Measurements from ENCODE around the gene RGS10.
"Not testable (repeated sequence)": the region's sequence is repeated elsewhere in the genome, so short reads cannot be mapped to it uniquely, and the experiment has no call there.

The RGS10 gene

GRCh38 chr10:119466076-119466475, 76.4 kb downstream of the RGS10 start:
- no peak for FAIRE-seq

GRCh38 chr10:119465085-119465484, 77.4 kb downstream of the RGS10 start:
- FAIRE-seq = no peak

DNA sequence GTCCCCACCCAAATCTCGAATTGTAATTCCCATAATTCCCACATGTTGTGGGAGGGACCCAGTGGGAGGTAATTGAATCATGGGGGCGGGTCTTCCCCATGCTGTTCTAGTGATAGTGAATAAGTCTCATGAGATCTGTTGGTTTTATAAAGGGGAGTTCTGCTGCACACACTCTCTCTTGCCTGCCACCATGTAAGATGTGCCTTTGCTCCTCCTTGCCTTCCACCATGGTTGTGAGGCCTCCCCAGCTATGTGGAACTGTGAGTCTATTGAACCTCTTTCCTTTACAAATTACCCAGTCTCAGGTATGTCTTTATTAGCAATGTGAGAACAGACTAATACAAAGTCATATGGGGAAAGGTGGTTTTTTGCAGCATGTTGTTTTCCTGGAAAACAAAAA, 79.3 kb downstream of the RGS10 start:
- FAIRE-seq = not testable (repeated sequence)

GRCh38 chr10:119462773-119463172, 79.7 kb downstream of the RGS10 start:
- no peak for FAIRE-seq

- FAIRE-seq = no peak
These were observed 80.6 kb downstream of the RGS10 start for GRCh38 chr10:119461923-119462322.

DNA sequence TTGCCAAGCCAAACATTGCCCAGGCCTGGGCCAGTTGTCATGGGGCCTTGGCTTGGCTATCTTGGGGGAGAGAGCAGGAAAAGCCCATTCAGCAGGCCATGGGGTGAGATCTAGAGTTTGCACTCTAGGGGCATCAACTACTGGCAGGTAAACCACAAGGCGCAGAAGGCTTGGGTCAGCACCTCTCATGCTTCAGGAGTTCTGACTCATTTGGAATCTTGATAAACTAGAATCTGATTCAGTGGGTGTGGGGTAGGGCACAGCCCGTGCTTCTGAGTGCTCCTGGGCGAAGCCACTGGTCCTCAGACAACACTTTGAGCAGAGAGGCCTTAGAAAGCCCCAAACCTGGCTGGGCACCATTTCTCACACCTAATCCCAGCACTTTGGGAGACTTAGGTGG, 81.1 kb downstream of the RGS10 start:
- no peak for FAIRE-seq

DNA sequence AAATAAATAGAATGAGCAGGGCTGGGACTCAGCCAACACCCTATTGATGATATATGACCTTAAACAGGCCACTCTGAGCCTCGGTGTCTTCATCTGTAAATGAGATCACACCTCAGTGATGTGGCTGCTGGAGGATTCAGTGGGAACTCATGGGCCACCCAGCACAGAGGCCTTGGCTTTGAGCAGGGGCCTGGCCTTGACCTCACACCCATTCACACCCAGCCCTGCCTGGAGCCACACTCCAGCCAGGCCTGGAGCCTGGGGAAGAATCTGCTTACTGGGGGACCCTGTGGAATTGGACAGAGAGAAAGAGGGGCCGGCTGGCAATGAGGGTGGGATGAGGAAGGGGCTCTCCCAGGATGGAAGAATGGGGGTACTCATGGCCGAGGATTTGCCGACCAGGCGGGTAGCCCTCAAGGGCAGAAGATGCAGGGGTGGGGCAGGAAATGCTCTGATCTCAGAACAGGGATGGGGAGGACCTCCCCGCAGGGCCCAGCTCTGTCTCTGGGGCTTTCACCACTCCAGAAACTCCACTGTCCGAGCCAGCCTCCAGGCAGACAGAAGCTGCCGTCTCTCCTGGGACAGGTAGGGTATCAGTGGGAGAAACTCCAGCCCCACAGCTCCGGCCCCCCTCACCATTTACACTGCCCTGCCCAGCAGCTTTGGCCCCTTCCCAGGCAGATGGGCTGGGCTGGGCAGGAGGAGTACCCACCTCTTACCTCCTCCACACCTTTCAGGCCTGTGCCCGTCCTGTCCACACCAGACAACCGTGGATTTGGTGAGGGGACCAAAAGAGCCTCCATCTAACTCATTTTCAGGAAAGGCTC, 81.9 kb downstream of the RGS10 start:
- no peak for FAIRE-seq

GRCh38 chr10:119459681-119460340, 82.7 kb downstream of the RGS10 start:
- no peak for FAIRE-seq

DNA sequence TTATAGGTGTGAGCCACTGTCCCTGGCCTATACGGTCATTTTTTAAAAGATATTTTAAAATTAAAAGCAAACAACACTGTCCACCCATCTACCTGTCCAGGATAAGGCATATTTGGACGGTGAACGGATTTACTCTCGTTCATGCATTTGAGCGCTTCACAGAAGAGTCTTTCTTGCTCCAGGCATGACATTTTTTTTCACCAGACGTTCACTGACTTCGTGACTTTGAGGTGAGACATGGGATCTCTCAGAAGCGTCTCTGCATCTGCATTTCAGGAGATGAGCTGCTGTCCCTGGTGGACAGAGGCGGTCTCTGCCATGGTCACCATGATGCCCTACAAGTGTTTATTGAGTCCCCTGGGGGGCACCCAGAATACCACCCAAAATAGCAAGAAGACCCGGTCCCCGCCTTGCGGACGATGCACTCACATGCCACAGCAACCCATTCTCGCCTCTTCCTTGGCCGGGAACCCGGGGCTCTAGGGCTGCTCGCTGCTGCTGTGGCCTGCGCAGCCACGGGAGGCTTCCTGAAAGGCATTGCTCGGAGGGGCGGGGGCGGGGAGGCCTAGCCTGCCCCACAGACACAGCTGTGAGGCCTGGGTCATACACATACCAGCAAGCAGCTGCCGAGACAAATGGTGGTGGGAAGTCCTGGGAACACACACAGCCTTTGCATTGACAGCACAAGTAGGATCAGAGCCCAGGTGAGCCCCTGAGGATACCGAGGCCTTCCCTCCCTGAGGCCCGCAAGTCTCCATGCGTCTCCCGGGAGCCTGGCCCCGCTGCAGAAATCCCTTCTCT, 84.4 kb downstream of the RGS10 start:
- no peak for FAIRE-seq

GRCh38 chr10:119456435-119456810, 86.1 kb downstream of the RGS10 start:
- no peak for FAIRE-seq

DNA sequence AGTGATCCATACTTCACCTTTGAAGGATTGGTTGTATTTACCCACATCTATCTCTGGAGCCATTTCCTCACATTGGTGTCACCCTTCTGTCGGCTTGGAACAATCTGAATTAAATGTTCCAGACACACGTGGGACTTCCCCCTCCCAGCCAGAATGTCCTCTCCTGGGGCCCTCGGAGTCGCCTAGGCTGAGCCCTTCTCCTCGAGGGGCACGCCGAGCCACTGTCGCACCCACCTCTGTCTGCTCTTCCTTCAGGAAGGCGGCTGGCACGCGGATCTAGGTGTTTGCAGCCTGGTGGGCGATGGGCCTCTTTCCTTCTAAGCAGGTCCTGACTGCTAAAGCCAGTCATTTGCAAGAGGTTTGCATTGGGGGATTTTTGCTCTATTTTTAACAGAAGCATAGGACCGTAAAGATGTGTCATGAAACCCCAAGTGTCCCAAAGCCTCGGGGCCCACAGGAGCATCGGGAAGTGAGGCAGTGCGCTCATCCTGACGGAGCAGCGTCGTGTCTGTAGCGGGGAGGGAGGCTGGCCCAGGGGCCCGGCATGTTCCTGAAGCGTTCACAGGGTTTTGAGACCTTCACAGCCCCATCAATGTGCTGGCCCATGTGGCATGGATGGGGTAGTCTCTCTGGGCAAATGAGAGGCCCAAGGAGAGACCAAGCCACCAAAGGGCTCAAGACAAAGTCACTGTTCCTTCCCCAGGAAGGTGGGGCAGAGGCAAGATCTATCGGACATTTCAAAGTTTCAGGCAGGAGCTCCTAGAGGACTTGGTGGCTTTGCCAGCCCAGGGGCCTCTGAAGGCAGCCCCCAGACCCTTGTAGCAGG, 86.7 kb downstream of the RGS10 start:
- FAIRE-seq = no peak

GRCh38 chr10:119454990-119455389, 87.5 kb downstream of the RGS10 start:
- no peak for FAIRE-seq

DNA sequence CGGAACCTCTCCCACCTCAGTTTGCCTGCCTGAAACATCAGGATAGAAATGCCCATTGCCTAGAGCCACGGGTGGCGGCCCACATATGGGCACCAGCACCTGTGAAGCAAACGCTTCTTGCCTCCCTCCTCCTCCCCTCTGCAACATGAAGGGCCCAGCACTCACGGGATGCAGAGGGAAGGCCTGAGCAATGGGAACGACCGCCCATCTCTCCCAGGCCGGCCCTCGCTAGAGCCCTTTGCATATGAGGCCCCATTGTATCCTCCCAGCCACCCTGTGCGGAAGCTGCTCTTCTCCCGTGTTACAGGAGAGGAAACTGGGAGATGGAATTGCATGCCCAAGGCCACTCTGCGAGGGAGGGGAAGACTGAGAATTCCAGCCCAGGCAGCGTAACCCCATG, 88.2 kb downstream of the RGS10 start:
- no peak for FAIRE-seq

DNA sequence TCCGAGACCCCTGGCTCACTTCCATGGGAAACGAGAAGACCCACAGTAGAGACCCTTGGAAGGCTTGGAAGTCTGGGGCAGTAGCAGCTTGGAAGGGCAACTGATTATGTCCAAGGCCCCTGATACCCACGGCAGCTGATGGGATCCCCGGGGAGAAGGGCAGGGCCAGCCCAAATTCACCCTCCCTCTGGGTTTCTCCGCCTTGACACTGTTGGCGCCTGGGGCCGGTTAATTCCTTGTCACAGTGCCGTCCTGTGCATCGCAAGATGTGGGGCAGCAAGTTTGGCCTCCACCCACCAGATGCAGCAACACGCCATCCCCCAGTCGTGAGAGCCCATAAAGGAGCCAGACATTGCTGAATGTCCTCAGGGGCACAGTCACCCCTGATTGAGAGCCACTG, 89.2 kb downstream of the RGS10 start:
- FAIRE-seq = no peak

DNA sequence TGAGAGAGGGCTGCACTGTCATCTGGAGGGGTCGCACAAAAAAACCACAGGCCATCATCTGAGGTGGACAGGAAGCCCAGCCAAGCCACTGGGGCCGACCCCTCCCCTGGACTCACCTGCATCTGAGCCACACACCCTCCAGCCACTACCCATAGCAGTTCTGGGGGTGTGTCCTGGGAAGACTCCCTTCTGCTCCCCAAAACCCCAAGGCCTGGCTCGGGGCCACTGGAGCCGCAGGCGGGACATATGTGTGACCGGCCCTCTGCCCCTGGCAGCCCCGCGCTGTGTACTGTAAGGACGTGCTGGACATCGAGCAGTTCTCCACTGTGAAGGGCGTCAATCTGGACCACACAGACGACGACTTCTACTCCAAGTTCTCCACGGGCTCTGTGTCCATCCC, 90.1 kb downstream of the RGS10 start:
- FAIRE-seq = no peak

- no peak for FAIRE-seq
These were observed 91.1 kb downstream of the RGS10 start for GRCh38 chr10:119451300-119451896.

- FAIRE-seq = no peak
These were observed 91.8 kb downstream of the RGS10 start for GRCh38 chr10:119450606-119451299.

Measured in A204.1 (cell line).